Amniotic stem cell (primary cell): ENCODE measurements around the gene PDE4D.
"Not testable (repeated sequence)": the region's sequence is repeated elsewhere in the genome, so short reads cannot be mapped to it uniquely, and the experiment has no call there.

Experiments used
- DNase-seq: peaks from one replicate; lab custom pipeline; 2025; lab: John Stamatoyannopoulos, UW

PDE4D gene

DNA sequence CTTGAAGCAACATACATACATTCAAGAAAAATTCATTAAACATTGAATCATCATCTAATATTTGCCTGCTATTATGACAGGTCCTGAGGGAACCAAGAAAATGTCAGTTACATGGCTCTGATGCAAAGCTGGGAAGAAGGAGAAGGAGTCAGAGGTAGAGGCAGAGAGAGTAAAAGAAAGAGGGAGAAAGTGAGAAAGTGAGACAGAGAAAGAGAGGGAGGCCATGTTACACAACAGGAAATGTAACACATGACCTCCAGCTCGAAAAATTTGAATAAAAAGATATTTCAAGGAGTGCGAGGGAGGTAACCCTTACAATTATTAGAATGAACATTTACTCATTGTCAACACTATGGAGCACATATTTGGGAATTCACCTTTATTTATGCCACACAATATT is 189.7 kb downstream of the PDE4D start:
- DNase-seq: no peak

DNA sequence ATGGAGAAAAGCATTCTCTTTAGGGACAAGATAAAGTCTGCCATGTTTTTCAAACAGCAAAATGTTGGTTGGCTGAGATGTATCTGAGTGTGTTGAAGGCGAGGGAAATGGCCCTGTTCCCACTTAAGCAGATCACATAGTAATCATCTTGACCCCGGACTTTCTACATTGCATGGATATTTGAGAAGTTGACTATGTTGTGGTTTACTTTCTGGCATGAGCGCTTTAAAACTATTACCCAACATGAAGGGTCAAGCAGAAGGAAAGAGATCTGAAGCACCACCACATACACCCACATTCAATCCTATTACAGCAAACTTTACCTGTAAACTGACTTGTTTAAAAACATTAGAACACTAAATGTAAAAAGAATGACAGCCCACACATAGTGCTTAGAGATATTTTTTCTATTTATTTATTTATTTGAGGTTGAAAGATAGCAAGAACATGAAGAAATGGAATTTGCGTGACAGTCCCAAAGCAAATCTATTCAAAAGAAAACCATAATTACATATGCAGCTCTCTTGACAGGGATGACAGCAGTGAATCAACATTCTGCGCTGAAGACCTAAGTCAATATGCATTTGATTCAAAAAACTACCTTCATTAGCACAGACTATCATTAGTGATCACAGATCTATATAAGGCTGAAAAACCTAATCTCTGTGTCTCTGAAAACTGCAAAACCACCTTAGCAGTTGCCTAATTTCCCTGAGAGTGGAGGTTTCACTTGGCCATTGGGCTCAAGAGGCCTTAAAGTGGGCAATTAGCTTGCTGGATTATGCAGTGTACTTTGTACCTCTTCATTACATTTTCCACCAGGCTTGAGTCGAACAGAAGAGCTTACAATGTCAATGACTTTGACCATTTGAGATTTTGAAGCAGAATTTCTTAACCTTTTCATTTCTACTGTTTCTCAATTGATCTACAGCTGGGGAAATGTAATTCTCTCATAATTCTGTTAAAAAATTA is 195.0 kb downstream of the PDE4D start:
- no peak for DNase-seq

- DNase-seq: no peak
Measured at GRCh38 chr5:59694411-59694810, 199.1 kb downstream of the PDE4D start.

GRCh38 chr5:59693492-59694309 is 199.8 kb downstream of the PDE4D start:
- DNase-seq: no peak

DNA sequence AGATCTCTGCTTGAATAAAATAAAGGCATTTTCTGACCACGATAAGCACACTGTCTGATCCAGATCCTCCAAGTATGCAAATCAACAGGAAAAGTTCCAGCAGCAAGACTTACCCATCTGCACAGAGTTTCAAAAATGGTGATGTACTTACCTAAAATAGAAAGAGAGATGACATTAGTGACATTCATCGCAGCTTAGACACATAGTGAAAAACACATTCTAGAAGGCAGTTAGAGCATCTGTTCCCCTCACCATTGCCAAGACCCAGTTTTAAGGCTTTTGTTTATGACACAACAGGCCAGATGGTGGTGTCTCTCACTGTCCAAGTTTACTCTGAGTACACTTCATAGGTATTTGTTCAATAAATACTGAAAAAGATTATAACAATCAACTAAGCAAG is 207.7 kb downstream of the PDE4D start:
- no peak for DNase-seq

GRCh38 chr5:59685191-59685530 is 208.4 kb downstream of the PDE4D start:
- no peak for DNase-seq

DNA sequence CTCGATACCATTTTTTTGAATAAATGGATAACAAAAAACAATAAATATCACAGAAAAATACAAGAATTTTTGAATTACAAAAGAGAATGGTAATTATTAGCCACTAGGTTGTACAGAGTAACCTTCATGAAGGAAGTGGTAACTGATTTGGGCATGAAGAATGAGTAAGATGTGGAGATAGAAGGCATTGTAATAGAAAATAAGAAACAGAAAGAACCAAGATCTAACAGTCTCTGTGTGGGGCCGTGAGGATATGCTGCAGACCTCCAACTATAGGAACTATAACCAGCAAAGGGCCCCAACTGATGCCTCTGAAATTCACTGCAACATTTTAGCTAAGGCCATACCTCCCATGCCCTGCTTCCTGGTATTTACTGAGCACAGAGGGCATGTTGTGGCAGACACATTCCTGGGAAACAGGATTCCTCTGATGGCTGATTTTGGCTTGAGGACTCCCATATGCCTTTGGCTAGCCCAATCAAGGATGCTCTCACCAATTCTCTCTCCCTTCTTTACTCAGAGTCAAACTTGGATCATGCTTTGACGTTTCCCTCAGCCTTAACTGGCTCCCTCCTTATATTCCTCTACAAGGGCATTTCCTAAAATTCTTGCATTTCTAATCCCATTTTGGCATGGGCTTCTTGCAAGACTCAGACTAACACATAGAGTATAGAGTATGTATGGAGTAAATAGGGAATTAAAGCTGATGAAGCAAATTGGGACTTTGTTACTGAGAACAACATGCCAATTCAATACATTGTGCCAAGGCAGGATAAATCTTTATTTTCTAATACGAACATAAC is 208.9 kb downstream of the PDE4D start:
- no peak for DNase-seq

GRCh38 chr5:59683311-59683710 is 210.2 kb downstream of the PDE4D start:
- DNase-seq: no peak

DNA sequence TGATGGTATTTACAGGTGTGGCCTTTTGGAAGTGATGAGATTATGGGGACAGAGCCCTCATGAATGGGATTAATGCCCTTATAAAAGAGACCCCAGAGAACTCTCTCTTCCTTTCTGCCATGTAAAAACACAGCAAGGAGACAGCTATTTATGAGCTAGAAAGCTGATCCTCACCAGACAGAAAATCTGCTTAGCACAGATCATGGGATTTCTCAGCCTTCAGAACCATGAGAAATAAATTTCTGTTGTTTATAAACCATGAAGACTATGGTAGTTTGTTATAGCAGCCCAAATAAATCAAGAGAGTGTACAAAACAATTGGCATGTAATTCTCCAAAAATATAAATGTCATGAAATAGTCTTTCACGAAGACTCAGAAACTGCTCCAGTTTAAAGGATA is 211.0 kb downstream of the PDE4D start:
- no peak for DNase-seq

DNA sequence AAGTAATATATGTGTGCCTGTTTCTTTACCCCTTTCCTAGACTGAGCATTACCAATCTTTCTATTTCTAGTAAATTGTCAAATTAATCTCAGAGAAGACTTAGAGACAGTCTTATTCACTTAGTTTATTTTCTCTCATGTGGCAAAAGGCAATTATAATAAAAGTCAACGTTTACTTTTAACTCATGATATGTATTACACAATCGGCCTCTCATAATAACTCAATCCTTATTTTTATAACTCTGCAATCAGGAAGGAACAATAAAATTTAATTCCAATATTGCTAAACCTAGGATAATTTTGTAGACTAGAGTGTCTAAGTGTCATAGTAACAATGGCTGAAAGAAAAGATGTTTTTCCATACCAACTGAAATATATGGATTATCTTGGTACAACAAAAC is 214.6 kb downstream of the PDE4D start:
- no peak for DNase-seq

DNA sequence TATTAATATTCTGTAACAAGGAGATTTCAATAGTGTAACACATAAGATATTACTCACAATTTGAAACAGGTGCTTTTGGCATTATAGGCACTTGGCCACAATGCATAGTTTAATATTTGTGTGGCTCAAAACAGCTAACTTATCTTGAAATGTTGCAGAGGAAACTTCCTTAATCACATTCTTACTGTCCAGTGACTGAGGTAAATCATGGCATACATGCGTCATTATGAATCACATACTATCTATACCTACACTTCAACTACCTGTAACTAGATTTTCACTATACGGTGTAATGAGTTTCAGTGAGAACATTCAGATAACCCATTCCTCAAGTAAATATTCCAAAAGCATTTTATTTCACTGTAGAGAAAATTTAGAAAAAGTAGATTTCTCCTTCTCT is 218.8 kb downstream of the PDE4D start:
- no peak for DNase-seq

GRCh38 chr5:59673438-59674058 is 220.0 kb downstream of the PDE4D start:
- DNase-seq: no peak

GRCh38 chr5:59666440-59667068 is 227.0 kb downstream of the PDE4D start:
- DNase-seq: no peak

DNA sequence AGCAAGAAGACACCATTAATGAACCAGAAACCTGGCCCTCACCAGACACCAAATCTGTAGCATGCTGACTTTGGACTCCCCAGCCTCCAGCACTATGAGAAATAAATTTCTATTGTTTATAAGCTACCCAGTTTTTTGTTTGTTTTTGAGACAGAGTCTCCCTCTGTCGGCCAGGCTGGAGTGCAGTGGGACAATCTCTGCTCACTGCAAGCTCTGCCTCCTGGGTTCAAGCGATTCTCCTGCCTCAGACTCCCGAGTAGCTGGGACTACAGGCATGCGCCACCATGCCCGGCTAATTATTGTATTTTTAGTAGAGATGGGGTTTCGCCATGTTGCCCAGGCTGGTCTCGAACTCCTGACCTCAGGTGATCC is 227.7 kb downstream of the PDE4D start:
- DNase-seq: not testable (repeated sequence)

DNA sequence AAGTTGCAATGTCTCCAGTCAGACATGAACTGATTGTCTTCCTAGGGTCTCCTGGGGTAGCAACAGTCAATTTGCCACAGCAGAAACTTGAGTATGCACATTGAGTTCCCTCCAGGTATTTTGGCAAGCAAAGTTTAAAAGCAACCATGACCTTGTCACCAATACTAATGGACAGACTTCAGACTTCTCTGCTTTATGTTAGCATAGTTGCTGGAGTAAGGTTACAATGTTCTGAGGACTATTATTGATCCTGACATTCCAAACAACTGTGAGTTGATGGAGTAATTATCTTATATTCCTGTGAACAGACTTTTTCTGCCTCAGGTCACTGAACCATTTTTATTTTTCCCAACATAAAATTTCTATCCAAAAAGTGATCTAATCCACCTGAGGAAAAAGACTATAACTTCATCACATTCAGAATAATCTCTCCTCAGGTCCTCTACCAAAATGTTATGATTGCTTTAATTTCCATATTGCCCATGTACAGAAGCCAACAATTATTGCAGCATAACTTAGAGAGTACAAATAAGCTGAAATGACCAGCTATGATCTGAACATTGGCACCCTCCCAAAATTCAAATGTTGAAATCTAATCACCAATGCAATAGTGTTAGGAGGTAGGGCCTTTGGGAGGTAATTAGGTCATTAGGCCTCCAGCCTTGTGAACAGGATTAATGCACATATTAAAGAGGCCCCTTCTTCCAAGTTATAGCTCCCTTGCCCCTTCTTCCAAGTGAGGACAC is 228.3 kb downstream of the PDE4D start:
- no peak for DNase-seq

GRCh38 chr5:59661954-59662615 is 231.4 kb downstream of the PDE4D start:
- no peak for DNase-seq

GRCh38 chr5:59661311-59661710 is 232.2 kb downstream of the PDE4D start:
- DNase-seq: no peak

GRCh38 chr5:59660737-59661136 is 232.8 kb downstream of the PDE4D start:
- DNase-seq: no peak

DNA sequence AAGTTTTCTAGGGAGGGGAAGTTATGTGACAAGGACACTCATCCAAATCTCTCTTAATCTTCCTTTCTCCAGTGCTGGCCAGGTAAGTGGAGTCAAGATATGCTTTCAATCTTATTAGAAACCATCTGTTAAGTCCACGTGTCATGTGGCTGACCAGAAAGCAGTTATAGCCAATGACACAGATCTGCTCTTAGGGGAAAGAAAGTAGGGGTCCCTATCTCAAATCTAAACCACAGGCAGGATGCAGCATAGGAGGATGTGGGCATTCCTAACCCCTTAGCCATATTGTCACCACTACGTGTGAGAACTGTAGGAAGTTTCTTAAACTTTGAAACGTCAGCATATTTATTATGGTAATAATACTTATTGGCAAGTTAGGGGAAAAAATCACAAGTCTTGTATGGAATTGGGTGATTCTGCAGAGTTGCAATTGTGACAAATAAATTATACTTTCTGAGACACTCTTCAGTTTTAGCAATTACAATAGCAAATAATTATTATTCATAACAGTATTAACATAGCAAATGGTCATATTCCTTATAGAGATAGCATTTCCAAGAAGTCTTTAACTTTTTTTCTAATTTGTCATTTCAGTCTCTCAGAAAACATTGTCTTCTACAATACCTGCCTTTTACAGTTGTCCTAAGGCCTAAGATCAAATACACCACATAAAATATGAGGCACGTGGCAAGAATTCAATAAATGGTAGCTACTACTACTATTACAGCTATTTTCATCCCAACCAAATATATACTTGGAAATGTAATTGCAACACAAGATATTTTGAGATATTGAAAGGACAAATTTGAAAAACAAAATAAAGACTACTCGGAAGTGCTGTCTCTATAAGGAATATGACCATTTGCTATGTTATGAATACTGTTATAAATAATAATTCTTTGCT is 236.9 kb downstream of the PDE4D start:
- no peak for DNase-seq
